Osteoblast (primary cell): Measurements from ENCODE around the gene NECTIN3. TPM values are rescaled to one million over a fixed set of nuclear protein-coding genes. Genes with fewer than 3 reads are reported as not detected.

ENCODE experiments used
- DNase-seq: peaks from one replicate; pipeline ENCODE4 v3.0.0; 2011; ENCODE audit warnings: low spot score, mixed read lengths; ENCODE audit not compliant: insufficient read length; ENCODE audit errors: missing footprints
- H2AFZ ChIP-seq: 2 replicates; pipeline ENCODE4 v1.6.0; 2011; ENCODE audit warnings: mild to moderate bottlenecking, low read length
- H3K27ac ChIP-seq: 2 replicates; pipeline ENCODE4 v1.5.1; 2011; ENCODE audit warnings: mild to moderate bottlenecking, low read depth, low read length, moderate library complexity
- H3K27me3 ChIP-seq: 2 replicates; pipeline ENCODE4 v1.6.0; 2012; ENCODE audit warnings: mild to moderate bottlenecking, control low read depth, inconsistent platforms, low read length, moderate library complexity; ENCODE audit not compliant: insufficient read depth
- H3K36me3 ChIP-seq: 2 replicates; pipeline ENCODE4 v1.5.1; 2011; ENCODE audit warnings: mild to moderate bottlenecking, low read length, control low read depth, moderate library complexity; ENCODE audit not compliant: insufficient read depth
- H3K4me1 ChIP-seq: 2 replicates; pipeline ENCODE4 v1.5.1; 2011; ENCODE audit warnings: mild to moderate bottlenecking, low read length, control low read depth, moderate library complexity; ENCODE audit not compliant: insufficient read depth
- H3K4me2 ChIP-seq: 2 replicates; pipeline ENCODE4 v1.6.0; 2011; ENCODE audit warnings: mild to moderate bottlenecking, low read length; ENCODE audit not compliant: insufficient read depth
- H3K4me3 ChIP-seq: fragments of 200-600 bp; sonication (generic); 3 replicates; pipeline ENCODE4 v1.5.1; 2012; ENCODE audit warnings: mild to moderate bottlenecking, low read length, inconsistent platforms; ENCODE audit not compliant: insufficient read depth
- H3K79me2 ChIP-seq: 2 replicates; pipeline ENCODE4 v1.6.0; 2012; ENCODE audit warnings: mild to moderate bottlenecking, low read length, control low read depth, inconsistent platforms; ENCODE audit not compliant: insufficient read depth
- H3K9me3 ChIP-seq: 2 replicates; pipeline ENCODE4 v1.5.1; 2011; ENCODE audit warnings: low read depth, low read length, control low read depth
- H4K20me1 ChIP-seq: 2 replicates; pipeline ENCODE4 v1.6.0; 2012; ENCODE audit warnings: mild to moderate bottlenecking, low read length, control low read depth; ENCODE audit not compliant: insufficient read depth
- total RNA-seq: library from RNA; depleted of rRNA; stranded (reverse); fragments of >200 nt; gene quantifications from 2 replicates; pipeline ENCODE4 v1.2.3, GENCODE V29; 2012
- TF ChIP-seq, protein P1 (sequence below): IDR thresholded peaks from 2 replicates; pipeline ENCODE4 v1.5.1; 2011; ENCODE audit warnings: mild to moderate bottlenecking, low read depth, low read length, moderate library complexity; ENCODE audit errors: extremely low read depth

Gene NECTIN3
- total RNA-seq, 1 donor, result 39.8 TPM

DNA sequence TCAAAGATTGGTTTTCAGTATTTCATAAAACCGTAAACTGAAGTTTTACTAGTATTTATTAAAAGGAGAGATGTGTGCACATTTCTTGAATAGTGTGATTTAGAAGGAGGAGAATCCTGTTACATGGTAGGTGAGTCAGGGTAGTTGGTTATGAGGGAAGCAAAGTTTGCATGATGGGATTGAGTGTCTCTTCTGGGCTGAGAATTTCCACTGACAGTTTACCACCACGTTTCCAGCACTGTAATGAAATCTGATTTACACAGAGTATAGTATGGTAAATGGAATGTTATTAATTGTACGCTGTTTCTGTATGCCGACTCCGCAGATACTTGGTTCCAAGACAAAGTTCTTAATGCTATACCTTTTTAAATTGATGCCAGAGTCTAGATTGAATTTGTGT lies 1.6 kb downstream of the NECTIN3 start:
- H3K27ac ChIP-seq, result peak overlapping the region; percentile 84
- TF ChIP-seq, protein P1, sequence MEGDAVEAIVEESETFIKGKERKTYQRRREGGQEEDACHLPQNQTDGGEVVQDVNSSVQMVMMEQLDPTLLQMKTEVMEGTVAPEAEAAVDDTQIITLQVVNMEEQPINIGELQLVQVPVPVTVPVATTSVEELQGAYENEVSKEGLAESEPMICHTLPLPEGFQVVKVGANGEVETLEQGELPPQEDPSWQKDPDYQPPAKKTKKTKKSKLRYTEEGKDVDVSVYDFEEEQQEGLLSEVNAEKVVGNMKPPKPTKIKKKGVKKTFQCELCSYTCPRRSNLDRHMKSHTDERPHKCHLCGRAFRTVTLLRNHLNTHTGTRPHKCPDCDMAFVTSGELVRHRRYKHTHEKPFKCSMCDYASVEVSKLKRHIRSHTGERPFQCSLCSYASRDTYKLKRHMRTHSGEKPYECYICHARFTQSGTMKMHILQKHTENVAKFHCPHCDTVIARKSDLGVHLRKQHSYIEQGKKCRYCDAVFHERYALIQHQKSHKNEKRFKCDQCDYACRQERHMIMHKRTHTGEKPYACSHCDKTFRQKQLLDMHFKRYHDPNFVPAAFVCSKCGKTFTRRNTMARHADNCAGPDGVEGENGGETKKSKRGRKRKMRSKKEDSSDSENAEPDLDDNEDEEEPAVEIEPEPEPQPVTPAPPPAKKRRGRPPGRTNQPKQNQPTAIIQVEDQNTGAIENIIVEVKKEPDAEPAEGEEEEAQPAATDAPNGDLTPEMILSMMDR, result no peak

DNA sequence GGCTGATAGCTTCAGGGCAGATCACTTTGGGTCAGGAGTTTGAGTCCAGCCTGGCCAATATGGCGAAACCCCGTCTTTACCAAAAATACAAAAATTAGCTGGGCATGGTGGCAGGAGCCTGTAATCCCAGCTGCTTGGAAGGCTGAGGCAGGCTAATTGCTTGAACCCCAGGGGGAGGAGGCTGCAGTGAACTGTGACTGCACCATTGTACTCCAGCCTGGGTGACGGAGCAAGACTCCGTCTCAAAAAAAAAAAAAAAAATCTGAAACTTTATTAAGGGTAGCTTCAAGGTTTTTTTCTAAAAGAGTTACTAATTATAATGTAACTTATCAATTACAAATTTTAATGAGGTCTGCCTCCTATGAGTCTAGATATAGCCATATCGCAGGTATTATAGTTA lies 5.1 kb downstream of the NECTIN3 start:
- TF ChIP-seq, protein P1, result no peak
- peaks cover 90% of the 10 kb centered on the region for H3K79me2 ChIP-seq
- no peaks in the 10 kb centered on the region for H3K27me3 ChIP-seq
- H3K4me1 ChIP-seq, result peaks cover 25% of the 10 kb centered on the region
- H3K36me3 ChIP-seq, result no peaks in the 10 kb centered on the region
- no peak overlapping the region for H3K4me2 ChIP-seq
- no peak overlapping the region for H2AFZ ChIP-seq
- no peak overlapping the region for H3K4me3 ChIP-seq
- peaks cover 4% of the 10 kb centered on the region for H4K20me1 ChIP-seq
- H3K9me3 ChIP-seq, result no peaks in the 10 kb centered on the region
- no peak for DNase-seq
- no peak overlapping the region for H3K27ac ChIP-seq

More for the DNA sequence above, 1.6 kb downstream of the NECTIN3 start:
- Histone ChIP-seq H3K4me3 (peak overlapping the region; percentile 91), H2AFZ (no peak overlapping the region), H3K4me2 (peak overlapping the region; percentile 97), H3K4me1 (peaks cover 25% of the 10 kb centered on the region), H3K9me3 (no peaks in the 10 kb centered on the region), H3K27me3 (no peaks in the 10 kb centered on the region), H3K36me3 (no peaks in the 10 kb centered on the region), H3K79me2 (peaks cover 62% of the 10 kb centered on the region), H4K20me1 (peaks cover 4% of the 10 kb centered on the region)
- DNase-seq, result peak; percentile 70

DNA sequence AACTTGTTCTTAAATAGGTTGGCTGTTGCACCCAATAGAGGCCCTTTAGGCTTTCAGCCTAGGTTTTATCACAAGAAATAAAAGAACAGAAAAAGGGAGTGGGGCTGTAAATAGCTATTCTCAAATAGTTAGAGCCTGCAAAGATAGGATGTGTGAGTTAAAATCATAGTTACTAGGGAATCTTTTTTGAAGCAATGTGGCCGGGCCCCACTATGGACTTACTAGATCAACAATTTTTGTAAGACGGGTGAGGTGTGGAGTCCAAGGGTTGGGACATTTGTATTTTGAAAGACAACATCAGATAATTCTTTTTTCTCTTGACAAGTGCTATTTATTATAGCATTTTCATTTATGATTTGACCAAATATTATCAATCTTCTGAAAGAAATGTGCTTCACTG lies 5.8 kb downstream of the NECTIN3 start:
- Histone ChIP-seq H3K4me2 (no peak overlapping the region), H3K36me3 (no peaks in the 10 kb centered on the region), H4K20me1 (peaks cover 4% of the 10 kb centered on the region), H3K9me3 (no peaks in the 10 kb centered on the region), H2AFZ (no peak overlapping the region), H3K4me3 (no peak overlapping the region), H3K4me1 (peaks cover 25% of the 10 kb centered on the region), H3K27ac (no peak overlapping the region), H3K27me3 (no peaks in the 10 kb centered on the region), H3K79me2 (peaks cover 91% of the 10 kb centered on the region)
- TF ChIP-seq, protein P1, result no peak
- DNase-seq, result no peak

DNA sequence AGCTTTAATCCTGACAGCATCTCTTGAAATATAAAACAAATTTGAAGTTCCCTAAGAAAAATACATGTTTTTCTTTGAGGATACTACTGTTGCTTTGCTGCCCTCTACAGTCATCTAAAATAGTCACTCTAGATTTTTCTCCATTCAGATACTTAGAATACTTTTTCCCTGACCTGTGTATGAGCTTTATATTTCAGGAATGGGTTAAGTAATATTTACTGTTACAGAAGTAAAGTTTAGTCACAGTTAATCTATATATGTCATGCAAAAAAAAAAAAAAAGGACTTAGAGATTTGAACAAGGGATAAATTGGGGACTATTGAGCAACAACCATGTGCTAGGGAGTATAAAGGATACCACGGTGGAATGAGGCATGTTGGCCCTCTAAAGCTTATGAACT lies 8.8 kb downstream of the NECTIN3 start:
- TF ChIP-seq, protein P1, result peak; percentile 59
- no peak for DNase-seq
- Histone ChIP-seq H3K79me2 (peaks cover 91% of the 10 kb centered on the region), H3K36me3 (no peaks in the 10 kb centered on the region), H3K9me3 (no peaks in the 10 kb centered on the region), H3K4me2 (peak overlapping the region; percentile 52), H4K20me1 (no peaks in the 10 kb centered on the region), H3K27me3 (no peaks in the 10 kb centered on the region), H3K4me1 (peaks cover 12% of the 10 kb centered on the region), H3K4me3 (no peak overlapping the region), H2AFZ (no peak overlapping the region), H3K27ac (peak overlapping the region; percentile 7)
